HCT116 (cell line): Measurements from ENCODE around the gene ZNF573. TPM values are rescaled to one million over a fixed set of nuclear protein-coding genes. Genes with fewer than 3 reads are reported as not detected.

Experiments
- ATAC-seq: fragments of 200-7000 bp; cut with Tn5 transposase; 2 replicates; pipeline ENCODE4 v1.9.1; 2020; ENCODE audit warnings: mild to moderate bottlenecking, moderate library complexity
- BruUV-seq: library from RNA; stranded (reverse); fragments of 400-500 nt; replicated peaks from 2 replicates; lab custom pipeline; 2021; lab: Mats Ljungman, UMichigan
- CTCF ChIA-PET: fragments of 300-600 bp; sonication (Branson Sonifier 250); formaldehyde crosslinking; loops from one replicate; lab custom pipeline; 2021; ENCODE audit warnings: antibody characterized with exemption; lab: Charles Lee
- POLR2A ChIA-PET: fragments of 300-600, 350-600 bp; sonication (Branson Sonifier 250); formaldehyde crosslinking; loops from one replicate; lab custom pipeline; 2021; ENCODE audit warnings: antibody characterized with exemption; lab: Charles Lee
- RAD21 ChIA-PET, 2 experiments: fragments of 300-600 bp; sonication (Branson Sonifier 250); formaldehyde crosslinking; loops; one replicate each; lab custom pipeline; 2023; ENCODE audit warnings: low total read pairs in 2 of 2; ENCODE audit not compliant: uncharacterized antibody in 2 of 2, unreplicated experiment in 2 of 2, low non-redundant PET in 1 of 2; lab: Charles Lee
- DNase-seq: peaks from one replicate; pipeline ENCODE4 v3.0.0-alpha.2; 2010; ENCODE audit warnings: low read depth, low spot score
- H2AFZ ChIP-seq: fragments of 200-600 bp; shearing (Covaris generic), sonication (generic); 2 replicates; pipeline ENCODE4 v1.6.1; 2017; ENCODE audit warnings: low read depth, mixed run types, mixed read lengths, antibody characterized with exemption, low read length; ENCODE audit not compliant: poor library complexity, severe bottlenecking
- H3K27ac ChIP-seq: 2 replicates; pipeline ENCODE4 v1.5.1; 2012; ENCODE audit warnings: low read depth, low read length
- H3K27me3 ChIP-seq: fragments of 200-600 bp; sonication (generic); 2 replicates; pipeline ENCODE4 v1.6.1; 2016; ENCODE audit warnings: mixed run types, low read length, mixed read lengths; ENCODE audit not compliant: insufficient read depth
- H3K36me3 ChIP-seq, 2 experiments: fragments of 200-500 bp in 1 of 2; fragments of 200-600 bp in 1 of 2; sonication (Bioruptor generic) in 1 of 2; sonication (generic) in 1 of 2; 2 replicates each; pipeline versions ENCODE4 v1.5.1 to v1.6.1; 2014 to 2016; ENCODE audit warnings: low read length in 2 of 2, inconsistent platforms in 1 of 2, mixed read lengths in 1 of 2, mixed run types in 1 of 2; ENCODE audit not compliant: insufficient read depth in 2 of 2, control insufficient read depth in 1 of 2
- H3K4me1 ChIP-seq, 2 experiments: fragments of 200-600 bp in 1 of 2; sonication (generic) in 1 of 2; 2 replicates each; pipeline versions ENCODE4 v1.5.1 to v1.6.1; 2012 to 2017; ENCODE audit warnings: low read length in 2 of 2, inconsistent platforms in 1 of 2, mild to moderate bottlenecking in 1 of 2, mixed read lengths in 1 of 2, mixed run types in 1 of 2, moderate library complexity in 1 of 2; ENCODE audit not compliant: insufficient read depth in 2 of 2, control insufficient read depth in 1 of 2
- H3K4me2 ChIP-seq: fragments of 200-600 bp; sonication (generic); 2 replicates; pipeline ENCODE4 v1.6.1; 2017; ENCODE audit warnings: mixed run types, low read length, mixed read lengths
- H3K4me3 ChIP-seq, 2 experiments: fragments of 200-600 bp in 1 of 2; sonication (generic) in 1 of 2; replicated peaks in 1 of 2; 2 replicates each; pipeline ENCODE4 v1.5.1; 2011 to 2016; ENCODE audit warnings: low read length in 2 of 2, control low read depth in 1 of 2, low read depth in 1 of 2, mild to moderate bottlenecking in 1 of 2, mixed read lengths in 1 of 2, mixed run types in 1 of 2
- H3K79me2 ChIP-seq: fragments of 200-600 bp; sonication (generic); 2 replicates; pipeline ENCODE4 v1.6.1; 2017; ENCODE audit warnings: mild to moderate bottlenecking, mixed run types, low read length, moderate library complexity, mixed read lengths; ENCODE audit not compliant: insufficient read depth
- H3K9ac ChIP-seq: fragments of 200-600 bp; sonication (generic); 2 replicates; pipeline ENCODE4 v1.6.1; 2016; ENCODE audit warnings: low read length, mixed read lengths
- H3K9me2 ChIP-seq: fragments of 200-600 bp; sonication (generic), shearing (Covaris generic); 2 replicates; pipeline ENCODE4 v1.6.1; 2017; ENCODE audit warnings: mixed run types, mild to moderate bottlenecking, moderate library complexity; ENCODE audit not compliant: insufficient read depth
- H3K9me3 ChIP-seq, 2 experiments: fragments of 200-500 bp in 1 of 2; fragments of 200-600 bp in 1 of 2; sonication (Bioruptor generic) in 1 of 2; sonication (generic) in 1 of 2; 2 replicates each; pipeline ENCODE4 v1.6.1; 2014 to 2017; ENCODE audit warnings: low read length in 2 of 2, mixed read lengths in 2 of 2, inconsistent platforms in 1 of 2, low read depth in 1 of 2, mild to moderate bottlenecking in 1 of 2, mixed run types in 1 of 2, moderate library complexity in 1 of 2; ENCODE audit not compliant: control insufficient read depth in 1 of 2, insufficient read depth in 1 of 2
- H4K20me1 ChIP-seq: fragments of 200-600 bp; sonication (generic), shearing (Covaris generic); 2 replicates; pipeline ENCODE4 v1.6.1; 2017; ENCODE audit warnings: mixed run types, mild to moderate bottlenecking, moderate library complexity; ENCODE audit not compliant: insufficient read depth
- ATF3 ChIP-seq: IDR thresholded peaks from 2 replicates; pipeline ENCODE4 v1.6.1; 2012
- CBX3 ChIP-seq: IDR thresholded peaks from 2 replicates; pipeline ENCODE4 v1.6.1; 2012; ENCODE audit warnings: low read depth
- ELF1 ChIP-seq: IDR thresholded peaks from 2 replicates; pipeline ENCODE4 v1.6.1; 2012; ENCODE audit warnings: low read depth, borderline replicate concordance
- JUND ChIP-seq: IDR thresholded peaks from 2 replicates; pipeline ENCODE4 v1.6.1; 2012
- SRF ChIP-seq: IDR thresholded peaks from 2 replicates; pipeline ENCODE4 v1.6.1; 2012; ENCODE audit warnings: low read depth
- YY1 ChIP-seq: IDR thresholded peaks from 2 replicates; pipeline ENCODE4 v1.6.1; 2011; ENCODE audit warnings: low read length, low read depth, moderate library complexity, mild to moderate bottlenecking; ENCODE audit not compliant: insufficient replicate concordance; ENCODE audit errors: extremely low read depth
- ZBTB33 ChIP-seq: IDR thresholded peaks from 2 replicates; pipeline ENCODE4 v1.6.1; 2011; ENCODE audit warnings: mild to moderate bottlenecking, low read length, moderate library complexity; ENCODE audit not compliant: insufficient replicate concordance; ENCODE audit errors: extremely low read depth
- ZNF274 ChIP-seq: fragments of 200-500 bp; sonication (Bioruptor generic); IDR thresholded peaks from 2 replicates; pipeline ENCODE4 v1.6.1; 2014; ENCODE audit warnings: mild to moderate bottlenecking, low read depth, low read length, inconsistent platforms
- intact Hi-C: fragments of 100-400 bp; cut with micrococcal nuclease; formaldehyde crosslinking; loops from 2 replicates; pipeline ENCODE4 v1.10.0; 2022
- total RNA-seq: library from RNA; stranded (reverse); gene quantifications from one replicate; pipeline ENCODE4 v1.2.1, GENCODE V29; 2021; ENCODE audit not compliant: unreplicated experiment

The ZNF573 gene
- total RNA-seq, 1 experiment from 2014 or later, result 2.4 TPM

- POLR2A ChIA-PET, result no interaction called here
- CTCF ChIA-PET, result no interaction called here
- H3K4me3 ChIP-seq, result no peak overlapping the region
- no peak for TF ChIP-seq ELF1
- TF ChIP-seq CBX3, result no peak
- no peak for TF ChIP-seq JUND
- no peak for TF ChIP-seq ATF3
- TF ChIP-seq SRF, result no peak
- TF ChIP-seq ZNF274, result no peak
- no peak for TF ChIP-seq YY1
- TF ChIP-seq ZBTB33, result no peak
- TF ChIP-seq, all 23 proteins: peak for 0
- H2AFZ ChIP-seq, result no peak overlapping the region
- DNase-seq, result no peak
- no peak overlapping the region for H3K9ac ChIP-seq
- no peak overlapping the region for H3K4me2 ChIP-seq
- no peaks in the 10 kb centered on the region for H3K27me3 ChIP-seq
- peaks cover 0 to 11% of the 10 kb centered on the region in 2 experiments; a peak in 2 of 4 replicates for H3K36me3 ChIP-seq
- peaks cover 12 to 13% of the 10 kb centered on the region in 2 experiments; a peak in 3 of 4 replicates for H3K9me3 ChIP-seq
- no peak for ATAC-seq
- RAD21 ChIA-PET, result no interaction called here
- no TSS peak for BruUV-seq
- H3K4me1 ChIP-seq, result no peaks in the 10 kb centered on the region
- no peaks in the 10 kb centered on the region for H3K79me2 ChIP-seq
- intact Hi-C loops, result no loop called here
- no peak overlapping the region for H3K27ac ChIP-seq
- no peaks in the 10 kb centered on the region for H3K9me2 ChIP-seq
- H4K20me1 ChIP-seq, result no peaks in the 10 kb centered on the region
These were observed 80.3 kb downstream of the ZNF573 start for GRCh38 chr19:37699057-37699456.
